ENCODE results near the gene KCNJ16. TPM values are rescaled to one million over a fixed set of nuclear protein-coding genes. Genes with fewer than 3 reads are reported as not detected.

The KCNJ16 gene
- total RNA-seq, 2 experiments from 2014 or later = not detected

DNA sequence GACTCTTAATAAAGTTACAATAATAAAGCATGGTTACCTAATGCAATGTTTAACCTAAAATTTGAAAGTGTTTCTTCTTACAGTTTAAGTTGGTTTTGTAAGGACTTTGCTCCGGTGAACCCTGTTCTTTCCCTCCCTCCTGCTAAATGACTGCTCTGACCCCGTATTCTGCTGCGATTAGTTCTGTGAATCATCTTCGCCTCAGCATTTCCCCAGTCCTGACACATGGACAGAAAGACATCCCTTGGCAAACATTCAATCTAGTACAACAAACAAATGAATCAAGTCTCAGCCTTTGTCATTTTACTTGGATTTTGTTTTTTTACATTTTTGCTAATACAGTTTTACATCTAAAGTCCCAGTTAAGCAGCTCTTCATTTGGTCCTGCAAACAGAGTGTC, 109.7 kb downstream of the KCNJ16 start:
- Mint-ChIP-seq H3K9me3 (no peaks in the 10 kb centered on the region), H3K4me3 (no peak overlapping the region), H3K36me3 (no peaks in the 10 kb centered on the region), H3K4me1 (no peaks in the 10 kb centered on the region), H3K27ac (no peak overlapping the region), H3K27me3 (peaks cover 4% of the 10 kb centered on the region)
- ATAC-seq (ENCODE audit: low read depth) (no peak), DNase-seq (no peak)
- POLR2A ChIA-PET = no interaction called here

Other genes starting within 250 kb of the KCNJ16 start
- gene KCNJ2, start 94.3 kb downstream of the KCNJ16 start, total RNA-seq = not detected

Measured in activated naive CD8-positive, alpha-beta T cell treated with anti-CD3 and anti-CD28 coated beads, Interleukin-2, amount 10 ng/mL, durations not matched to agents 7 days and 5 days (primary cell).